SHP77 (cell line): ENCODE data around the gene ARHGAP15.

Experiments
- DNase-seq, 2 experiments: peaks; one replicate each; lab custom pipeline; 2025; lab: John Stamatoyannopoulos, UW

ARHGAP15 gene

GRCh38 chr2:143344780-143345179 is 215.6 kb downstream of the ARHGAP15 start:
- no peak for DNase-seq

DNA sequence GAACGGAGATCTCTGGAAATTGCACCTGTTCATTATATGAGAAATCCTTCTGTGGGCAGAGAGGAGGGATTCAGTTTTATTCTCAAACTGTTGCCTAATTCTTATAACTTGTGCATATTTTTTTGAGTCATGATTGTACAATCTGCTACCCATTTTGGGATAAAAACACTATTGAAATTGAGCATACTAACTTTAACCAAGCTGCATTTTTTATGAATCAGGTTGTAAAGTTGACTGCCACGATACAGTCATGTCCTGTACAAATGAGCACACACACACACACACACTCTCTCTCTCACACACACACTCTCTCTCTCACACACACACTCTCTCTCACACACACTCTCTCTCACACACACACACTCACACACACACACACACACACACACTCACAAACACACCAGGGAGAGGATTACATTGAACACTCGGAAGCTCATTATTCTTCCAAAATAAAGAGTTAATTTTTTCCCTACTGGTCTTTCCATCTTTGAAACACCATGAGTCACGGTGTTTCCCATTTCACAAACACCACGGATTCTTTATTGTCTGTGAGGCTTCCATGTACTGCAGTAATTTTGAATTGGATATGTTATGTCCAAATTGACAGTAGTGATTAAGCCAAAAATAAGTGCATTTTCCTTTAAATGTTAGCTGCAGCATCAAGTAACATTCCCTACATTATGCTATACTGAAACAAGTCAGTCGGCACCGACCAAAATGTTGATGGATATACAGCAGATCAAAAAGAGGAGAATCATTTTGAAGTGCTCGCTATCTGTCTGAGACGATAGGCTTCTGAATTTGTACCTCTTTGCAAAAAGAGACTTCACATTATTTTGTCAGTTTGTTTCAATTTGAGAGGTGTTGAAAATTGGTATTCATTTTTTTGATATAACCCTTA is 216.9 kb downstream of the ARHGAP15 start:
- no peak for DNase-seq

GRCh38 chr2:143347271-143347695 is 218.1 kb downstream of the ARHGAP15 start:
- no peak for DNase-seq

DNA sequence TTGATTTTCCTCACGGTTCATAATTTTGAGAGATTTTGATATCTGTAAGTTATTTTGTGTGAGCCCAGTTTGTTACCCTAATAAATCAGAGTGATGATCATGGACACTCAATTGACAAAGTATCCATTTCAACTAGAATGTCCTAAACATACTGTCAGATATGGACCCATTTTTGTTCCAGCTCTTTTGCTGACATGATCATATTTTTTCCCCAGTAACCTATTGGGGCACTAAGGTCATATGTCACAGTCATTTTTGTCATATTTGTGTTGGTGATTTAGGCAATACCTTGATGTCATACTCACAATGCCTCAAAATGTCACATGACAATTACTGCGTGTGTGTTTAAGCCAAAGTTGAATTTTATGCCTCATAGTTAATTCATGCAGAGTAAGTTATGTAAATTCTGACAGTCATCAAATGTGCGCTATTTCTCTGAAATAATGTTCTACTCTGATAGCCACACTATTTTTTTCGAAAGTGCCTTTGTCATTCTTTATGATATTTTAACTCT is 218.7 kb downstream of the ARHGAP15 start:
- no peak for DNase-seq

- no peak for DNase-seq
Observed at GRCh38 chr2:143354050-143354750, 225.0 kb downstream of the ARHGAP15 start.

DNA sequence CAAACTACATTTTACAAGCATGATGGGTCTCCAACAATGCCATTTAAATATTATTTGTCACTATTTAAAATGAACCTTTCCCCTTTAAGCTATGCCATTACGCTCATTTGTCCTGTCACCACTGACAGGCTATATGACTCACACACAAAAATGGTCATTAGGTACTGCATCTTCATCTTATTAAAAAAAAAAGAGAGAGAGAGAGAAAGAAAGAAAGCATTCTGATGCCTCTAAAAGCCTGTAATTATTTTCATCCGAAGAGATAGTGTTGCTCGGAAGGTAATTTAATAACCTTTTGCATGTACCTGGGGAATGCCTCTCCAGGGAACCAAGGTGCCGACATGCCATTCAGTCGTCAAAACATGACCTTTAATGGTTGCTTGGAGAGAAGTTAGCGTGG is 226.7 kb downstream of the ARHGAP15 start:
- DNase-seq = no peak

GRCh38 chr2:143356336-143356735 is 227.1 kb downstream of the ARHGAP15 start:
- no peak for DNase-seq

DNA sequence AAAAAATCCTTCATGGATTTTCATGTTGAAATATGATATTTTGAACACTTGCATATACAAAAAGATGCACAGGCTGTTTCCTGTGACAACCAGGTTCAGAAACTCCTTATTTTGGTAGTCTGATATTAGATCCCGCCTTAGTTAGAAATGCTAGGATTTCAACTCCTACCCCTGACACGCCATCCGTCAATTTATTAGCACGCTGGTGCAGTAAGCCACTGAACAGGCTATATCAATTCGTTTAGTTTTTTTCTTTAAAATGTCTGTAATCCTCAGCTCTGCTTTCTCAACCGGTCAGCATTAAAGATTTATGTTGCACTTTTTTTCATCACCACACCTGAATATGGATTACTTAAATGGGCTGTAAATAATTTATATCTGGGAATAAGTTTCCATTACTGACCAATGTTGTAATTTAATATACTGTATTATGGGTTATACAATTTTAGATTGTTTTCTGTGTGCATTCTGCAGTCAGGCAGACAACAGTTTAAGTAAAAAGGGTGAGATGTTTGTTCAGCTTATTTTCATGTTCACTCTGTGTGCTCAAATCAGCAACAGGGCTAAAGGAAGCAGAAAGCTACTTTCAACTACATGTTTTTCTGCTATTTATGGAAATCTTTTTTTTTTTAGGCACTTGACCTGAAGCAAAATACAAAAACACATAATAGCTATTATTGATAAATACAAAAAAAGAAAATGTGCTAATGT is 227.7 kb downstream of the ARHGAP15 start:
- DNase-seq = no peak

GRCh38 chr2:143357966-143358365 is 228.7 kb downstream of the ARHGAP15 start:
- no peak for DNase-seq

- no peak for DNase-seq
Observed at GRCh38 chr2:143361346-143361745, 232.1 kb downstream of the ARHGAP15 start.

DNA sequence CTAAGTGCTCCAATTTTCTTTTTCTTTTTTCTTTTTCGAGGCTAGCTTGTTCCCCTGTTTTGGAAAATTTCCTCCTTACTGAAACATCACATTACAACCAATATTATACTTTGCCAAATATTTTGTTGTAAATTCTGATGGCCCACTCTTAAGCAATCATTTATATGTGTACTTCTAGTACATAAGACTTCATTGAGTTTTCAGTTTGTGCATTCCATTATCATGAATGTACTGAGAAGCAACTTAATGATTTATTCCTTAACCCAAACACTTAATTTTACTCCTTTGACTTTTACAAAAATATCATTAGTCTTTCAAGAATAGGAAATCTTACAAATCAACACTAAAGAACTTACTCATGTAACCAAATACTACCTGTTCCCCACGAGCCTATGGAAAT is 242.4 kb downstream of the ARHGAP15 start:
- DNase-seq = no peak

DNA sequence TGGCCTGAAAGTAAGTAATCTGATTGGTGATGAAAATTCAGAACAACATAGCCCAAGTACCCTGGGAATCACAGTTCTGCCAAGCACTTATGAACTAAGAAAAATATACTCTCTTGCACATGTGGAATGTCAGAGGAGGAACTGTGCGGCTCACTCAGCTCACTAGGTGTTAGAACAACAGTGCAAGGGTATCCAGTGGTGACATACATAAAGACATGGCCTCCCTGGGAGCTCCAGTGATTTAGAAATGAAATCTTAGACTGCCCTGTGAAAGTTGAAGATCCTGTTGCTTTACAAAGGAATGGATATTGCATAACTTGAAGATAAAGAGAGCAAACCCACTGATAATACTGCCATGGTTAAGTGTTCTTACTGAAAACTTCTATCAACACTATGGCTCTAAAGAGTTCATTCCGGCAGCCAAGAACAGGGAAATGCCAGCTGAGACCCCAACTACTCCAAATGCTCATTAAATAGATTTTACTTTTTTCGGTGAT is 246.2 kb downstream of the ARHGAP15 start:
- no peak for DNase-seq

DNA sequence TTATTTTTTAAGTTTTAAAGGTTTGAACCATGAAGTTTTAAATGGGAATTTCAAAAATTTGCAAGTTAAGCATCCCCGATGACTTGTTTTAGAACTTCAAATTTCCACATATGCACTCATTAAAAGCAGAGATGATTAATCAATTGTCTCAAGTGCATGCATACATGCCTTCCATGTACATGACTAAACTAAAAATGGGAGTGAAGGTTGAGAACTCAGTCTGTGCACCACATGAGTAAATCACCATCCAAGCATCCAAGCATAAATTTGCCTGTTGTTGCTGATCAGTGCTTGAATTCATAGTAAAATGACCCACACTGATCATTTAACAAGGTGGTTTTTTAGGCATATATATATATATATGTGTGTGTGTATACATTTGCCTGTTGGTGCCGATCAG is 249.8 kb downstream of the ARHGAP15 start:
- no peak for DNase-seq

DNA sequence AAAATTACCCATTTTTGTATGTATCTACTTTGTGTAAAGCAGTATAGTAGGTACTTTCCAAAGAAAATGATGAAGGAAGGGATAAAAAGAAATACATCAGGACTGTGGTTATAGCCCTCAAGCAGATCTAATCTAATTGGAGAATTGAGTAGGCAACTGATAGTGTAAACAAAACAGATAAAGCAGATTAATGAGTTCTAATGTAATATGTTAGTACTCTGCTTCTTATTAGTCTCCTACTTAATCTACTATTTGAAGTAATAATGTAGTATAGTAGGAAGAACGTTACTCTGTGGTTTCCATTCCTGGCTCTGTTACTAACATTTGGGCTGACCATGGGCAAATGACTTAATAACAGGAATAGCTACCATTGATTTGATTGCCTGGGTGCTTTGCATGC is 250.7 kb downstream of the ARHGAP15 start:
- no peak for DNase-seq

- no peak for DNase-seq
Observed at GRCh38 chr2:143382573-143382972, 253.4 kb downstream of the ARHGAP15 start.

DNA sequence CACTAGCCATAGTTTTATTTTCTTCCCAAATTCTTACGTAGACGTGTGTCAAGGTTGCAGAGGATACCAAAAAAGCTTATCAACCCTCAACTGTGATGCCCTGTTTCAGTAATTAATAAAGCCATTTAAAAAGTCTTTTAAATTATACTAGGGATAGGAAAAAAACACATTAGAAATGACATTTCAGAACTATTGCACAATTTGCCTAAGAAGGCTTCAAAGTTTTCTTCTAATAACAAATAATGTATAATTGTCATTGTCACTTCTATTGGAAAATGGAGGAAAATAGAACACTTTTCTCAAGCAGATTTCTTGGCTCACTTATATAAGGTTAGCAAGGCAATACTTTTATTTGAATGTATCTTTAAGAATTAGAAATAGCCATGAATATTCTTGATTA is 253.8 kb downstream of the ARHGAP15 start:
- DNase-seq = no peak

GRCh38 chr2:143384111-143384510 is 254.9 kb downstream of the ARHGAP15 start:
- DNase-seq = no peak

GRCh38 chr2:143390171-143390570 is 261.0 kb downstream of the ARHGAP15 start:
- DNase-seq = no peak

DNA sequence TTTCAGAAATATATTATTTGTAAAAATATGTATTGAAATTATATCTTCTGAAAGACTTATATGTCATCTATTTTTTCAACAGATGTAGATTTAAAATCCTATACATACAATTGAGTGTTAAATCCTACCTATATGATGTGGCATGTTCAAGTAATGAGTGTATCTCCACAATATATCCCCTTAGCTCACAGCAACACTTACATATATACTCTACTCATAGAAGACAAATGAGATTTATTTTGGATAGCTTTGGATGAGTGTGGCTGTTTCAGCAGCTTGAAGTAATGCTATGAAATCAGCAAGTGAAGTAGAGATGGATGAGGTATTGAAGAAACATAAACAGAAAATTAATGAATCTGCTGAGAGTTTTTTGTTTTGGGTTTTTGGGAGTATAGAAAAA is 263.1 kb downstream of the ARHGAP15 start:
- no peak for DNase-seq

GRCh38 chr2:143394062-143394461 is 264.8 kb downstream of the ARHGAP15 start:
- DNase-seq = no peak

GRCh38 chr2:143397884-143398614 is 268.8 kb downstream of the ARHGAP15 start:
- no peak for DNase-seq

DNA sequence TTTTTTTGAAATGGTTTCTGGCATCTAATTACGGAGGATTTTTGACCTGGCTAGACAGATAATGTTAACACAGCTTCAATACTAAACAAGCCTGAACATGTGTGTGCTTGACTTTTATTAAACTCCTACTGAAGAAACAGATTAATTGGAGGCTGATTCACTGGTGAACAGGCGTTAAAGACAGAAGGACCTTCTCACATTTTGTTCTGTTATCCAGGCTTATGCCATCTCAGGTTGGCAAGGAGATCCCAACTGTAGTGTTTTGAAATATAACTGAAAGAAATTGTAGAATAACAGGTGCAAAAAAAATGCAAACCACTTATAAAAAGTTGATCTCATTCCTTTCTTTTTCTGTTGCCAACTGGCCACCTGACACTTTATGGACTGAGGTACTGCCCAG is 269.6 kb downstream of the ARHGAP15 start:
- DNase-seq = no peak
